Mucosa of stomach (tissue), 1 donor: ENCODE results near the gene ITGA2B.
A peak's percentile ranks its signal among the peaks of the same experiment; 100 is the strongest.

Experiments used
- H3K27me3 ChIP-seq: one replicate; pipeline ENCODE4 v1.7.0; 2013; ENCODE audit warnings: mild to moderate bottlenecking, low read length; ENCODE audit not compliant: control insufficient read depth, insufficient read depth
- H3K36me3 ChIP-seq: one replicate; pipeline ENCODE4 v1.7.0; 2013; ENCODE audit warnings: low read length; ENCODE audit not compliant: control insufficient read depth, insufficient read depth
- H3K4me1 ChIP-seq: one replicate; pipeline ENCODE4 v1.7.0; 2013; ENCODE audit warnings: mild to moderate bottlenecking, low read length; ENCODE audit not compliant: control insufficient read depth, insufficient read depth
- H3K4me3 ChIP-seq: one replicate; pipeline ENCODE4 v1.7.0; 2013; ENCODE audit warnings: low read length
- H3K9ac ChIP-seq: one replicate; pipeline ENCODE4 v1.7.0; 2013; ENCODE audit warnings: mild to moderate bottlenecking, low read length, moderate library complexity
- H3K9me3 ChIP-seq: one replicate; pipeline ENCODE4 v1.7.0; 2013; ENCODE audit warnings: mild to moderate bottlenecking, low read length, moderate library complexity; ENCODE audit not compliant: control insufficient read depth
- donor health status: Pancreatic carcinoma.

ITGA2B gene

GRCh38 chr17:44327715-44328449 lies 61.6 kb downstream of the ITGA2B start:
- Histone ChIP-seq H3K4me1 (peaks cover 17% of the 10 kb centered on the region), H3K9ac (no peak overlapping the region), H3K9me3 (no peaks in the 10 kb centered on the region), H3K4me3 (no peak overlapping the region), H3K36me3 (no peaks in the 10 kb centered on the region), H3K27me3 (no peaks in the 10 kb centered on the region)

GRCh38 chr17:44326861-44327444 lies 62.5 kb downstream of the ITGA2B start:
- Histone ChIP-seq H3K9ac (peak overlapping the region; percentile 28), H3K9me3 (no peaks in the 10 kb centered on the region), H3K36me3 (no peaks in the 10 kb centered on the region), H3K4me3 (no peak overlapping the region), H3K4me1 (peaks cover 17% of the 10 kb centered on the region), H3K27me3 (no peaks in the 10 kb centered on the region)

- H3K9ac ChIP-seq: peak within 1 kb of the TSS; percentile 74
- H3K36me3 ChIP-seq: peaks cover 8% of the 10 kb centered on the region
- H3K9me3 ChIP-seq: no peaks in the 10 kb centered on the region
- peak within 1 kb of the TSS; percentile 84 for H3K4me3 ChIP-seq
- H3K4me1 ChIP-seq: peaks cover 12% of the 10 kb centered on the region
- H3K27me3 ChIP-seq: no peaks in the 10 kb centered on the region
Observed at GRCh38 chr17:44324571-44325275, 64.7 kb downstream of the ITGA2B start, which contains the start of gene SLC25A39. Gene SLC25A39, minus strand, starts transcription at chr17:44324823. Its CDS starts 1,261 bp downstream, at chr17:44323562.

- Histone ChIP-seq H3K9me3 (no peaks in the 10 kb centered on the region), H3K9ac (peak overlapping the region; percentile 74), H3K36me3 (peaks cover 8% of the 10 kb centered on the region), H3K4me3 (peak overlapping the region; percentile 84), H3K27me3 (no peaks in the 10 kb centered on the region), H3K4me1 (peaks cover 12% of the 10 kb centered on the region)
Observed at GRCh38 chr17:44324092-44324570, 65.3 kb downstream of the ITGA2B start.

GRCh38 chr17:44323359-44324091 lies 65.9 kb downstream of the ITGA2B start:
- Histone ChIP-seq H3K9ac (peak overlapping the region; percentile 74), H3K36me3 (peaks cover 8% of the 10 kb centered on the region), H3K27me3 (no peaks in the 10 kb centered on the region), H3K4me3 (peak overlapping the region; percentile 84), H3K9me3 (no peaks in the 10 kb centered on the region), H3K4me1 (peaks cover 12% of the 10 kb centered on the region)

GRCh38 chr17:44322236-44322895 lies 67.1 kb downstream of the ITGA2B start:
- peaks cover 5% of the 10 kb centered on the region for H3K27me3 ChIP-seq
- no peaks in the 10 kb centered on the region for H3K9me3 ChIP-seq
- no peak overlapping the region for H3K9ac ChIP-seq
- H3K36me3 ChIP-seq: peaks cover 8% of the 10 kb centered on the region
- H3K4me1 ChIP-seq: peaks cover 12% of the 10 kb centered on the region
- no peak overlapping the region for H3K4me3 ChIP-seq
